GM12801 (cell line): ENCODE results near the gene CDHR5.

ENCODE experiments used
- TF ChIP-seq, protein P1 (sequence below): IDR thresholded peaks from one replicate; pipeline ENCODE4 v1.5.1; 2011; ENCODE audit warnings: control low read depth; ENCODE audit not compliant: insufficient read length; ENCODE audit errors: extremely low read depth

Gene CDHR5

DNA sequence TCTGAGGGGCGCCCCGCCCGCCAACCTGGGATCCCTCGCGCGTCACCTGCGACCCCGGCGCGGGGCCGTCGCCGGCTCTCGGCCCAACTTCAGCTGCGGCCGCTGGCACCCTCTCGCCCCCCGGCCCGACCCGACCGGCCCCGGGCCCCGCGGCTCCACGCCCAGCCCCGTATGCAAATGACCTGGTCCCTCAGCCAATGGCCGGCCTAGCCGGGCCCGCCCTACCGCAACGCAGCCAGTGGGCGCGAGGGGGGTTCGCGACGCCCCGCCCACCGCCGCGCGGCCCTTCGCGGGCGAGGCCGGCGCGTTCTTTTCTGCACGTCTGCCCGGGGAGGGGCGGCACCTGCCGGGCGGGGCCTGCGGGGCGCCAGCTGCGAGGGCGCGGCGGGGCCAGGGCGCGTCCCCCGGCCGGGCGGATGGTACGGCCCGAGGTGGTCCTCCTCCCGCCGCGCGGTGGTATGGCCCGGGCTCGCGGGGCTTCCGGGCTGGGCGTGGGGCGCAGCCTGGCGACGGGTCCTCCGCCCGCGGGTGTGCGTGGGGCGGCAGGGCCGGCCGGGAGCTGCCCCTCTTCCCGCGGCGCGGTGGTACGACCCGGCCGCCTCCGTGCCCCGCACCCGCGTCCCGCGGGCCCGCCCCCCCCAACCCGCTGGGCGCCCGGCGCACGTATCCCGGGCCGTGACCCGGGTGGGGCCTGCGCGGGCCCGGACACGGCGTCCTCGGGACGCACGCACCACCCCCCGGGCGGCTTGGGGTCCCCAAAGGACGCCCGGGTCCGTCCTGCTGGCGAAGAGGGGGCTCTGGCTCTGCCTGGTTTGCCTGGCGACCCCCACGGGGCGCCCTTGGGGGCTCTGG lies 56.2 kb downstream of the CDHR5 start:
- TF ChIP-seq, protein P1, sequence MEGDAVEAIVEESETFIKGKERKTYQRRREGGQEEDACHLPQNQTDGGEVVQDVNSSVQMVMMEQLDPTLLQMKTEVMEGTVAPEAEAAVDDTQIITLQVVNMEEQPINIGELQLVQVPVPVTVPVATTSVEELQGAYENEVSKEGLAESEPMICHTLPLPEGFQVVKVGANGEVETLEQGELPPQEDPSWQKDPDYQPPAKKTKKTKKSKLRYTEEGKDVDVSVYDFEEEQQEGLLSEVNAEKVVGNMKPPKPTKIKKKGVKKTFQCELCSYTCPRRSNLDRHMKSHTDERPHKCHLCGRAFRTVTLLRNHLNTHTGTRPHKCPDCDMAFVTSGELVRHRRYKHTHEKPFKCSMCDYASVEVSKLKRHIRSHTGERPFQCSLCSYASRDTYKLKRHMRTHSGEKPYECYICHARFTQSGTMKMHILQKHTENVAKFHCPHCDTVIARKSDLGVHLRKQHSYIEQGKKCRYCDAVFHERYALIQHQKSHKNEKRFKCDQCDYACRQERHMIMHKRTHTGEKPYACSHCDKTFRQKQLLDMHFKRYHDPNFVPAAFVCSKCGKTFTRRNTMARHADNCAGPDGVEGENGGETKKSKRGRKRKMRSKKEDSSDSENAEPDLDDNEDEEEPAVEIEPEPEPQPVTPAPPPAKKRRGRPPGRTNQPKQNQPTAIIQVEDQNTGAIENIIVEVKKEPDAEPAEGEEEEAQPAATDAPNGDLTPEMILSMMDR, result no peak

DNA sequence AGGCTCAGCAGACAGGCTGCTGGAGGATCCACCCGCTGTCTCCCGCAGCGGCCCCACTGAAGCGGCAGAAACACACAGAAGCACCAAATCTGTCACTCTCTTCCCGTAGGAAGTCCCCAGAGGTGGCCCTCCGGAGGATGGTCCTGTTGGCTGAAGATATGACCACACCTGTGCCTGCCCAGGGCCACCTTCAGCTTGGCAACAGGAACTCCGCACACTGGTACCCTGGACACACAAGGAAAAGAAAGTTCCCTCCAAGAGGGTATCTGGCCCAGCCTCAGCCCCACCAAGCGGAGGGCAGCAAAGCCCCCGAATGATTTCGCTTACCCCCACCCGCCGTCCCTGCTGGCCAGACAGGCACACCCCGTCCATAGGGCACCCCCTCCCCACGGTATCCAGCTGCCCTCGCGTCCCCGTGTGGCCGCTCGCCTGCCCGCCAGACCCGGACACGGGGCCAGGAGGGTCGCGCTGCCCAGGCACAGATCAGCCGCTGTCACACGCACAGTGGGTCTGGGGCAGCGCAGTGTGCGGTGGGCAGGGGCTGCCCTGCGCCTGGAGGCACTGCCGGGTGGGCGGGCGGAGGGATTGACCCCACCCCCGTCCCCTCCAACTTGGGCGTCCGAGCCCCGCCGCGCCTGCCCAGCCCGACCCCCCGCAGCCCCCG lies 57.0 kb downstream of the CDHR5 start:
- TF ChIP-seq, protein P1, result no peak

DNA sequence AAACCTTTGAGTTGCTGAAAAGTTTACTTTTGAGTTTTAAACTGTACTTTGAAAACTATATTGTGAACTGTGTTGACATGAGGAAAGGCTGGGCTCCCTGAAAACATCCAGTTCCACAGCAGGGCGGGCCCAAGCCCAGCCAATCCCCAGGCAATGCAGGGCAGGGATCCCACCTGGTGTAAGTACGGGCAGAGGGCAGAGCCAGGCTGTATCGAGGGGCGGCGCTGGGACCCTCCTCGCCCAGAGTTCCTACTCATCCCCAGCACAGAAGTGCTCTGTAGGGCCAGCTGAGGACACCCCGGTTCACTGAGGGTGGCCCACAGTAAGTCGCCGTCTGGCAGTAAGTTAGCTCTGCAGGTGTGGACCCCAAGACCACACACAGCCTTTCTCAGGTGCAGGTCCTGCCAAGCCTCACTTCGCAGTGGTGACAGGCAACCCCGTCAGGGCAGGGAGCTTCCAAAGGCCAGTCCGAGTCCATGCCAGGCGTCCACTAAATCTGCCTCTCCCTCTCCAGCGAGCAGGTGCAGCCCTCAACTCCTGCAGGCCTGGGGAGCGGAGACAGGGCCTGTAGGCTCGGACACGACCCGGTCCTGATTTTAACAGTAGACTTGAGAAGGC lies 57.6 kb downstream of the CDHR5 start:
- TF ChIP-seq, protein P1, result no peak
